Stimulated activated CD8-positive, alpha-beta memory T cell treated with anti-CD3 and anti-CD28 coated beads, Interleukin-4, amount 100 ng/mL, for 4 hours (primary cell): ENCODE measurements around the gene PDGFRB.

Experiments
- DNase-seq, 2 donors: peaks; one replicate each; pipeline ENCODE4 v3.0.0-alpha.2; 2020; ENCODE audit warnings: low read depth in 2 of 2, low spot score in 1 of 2

PDGFRB gene

DNA sequence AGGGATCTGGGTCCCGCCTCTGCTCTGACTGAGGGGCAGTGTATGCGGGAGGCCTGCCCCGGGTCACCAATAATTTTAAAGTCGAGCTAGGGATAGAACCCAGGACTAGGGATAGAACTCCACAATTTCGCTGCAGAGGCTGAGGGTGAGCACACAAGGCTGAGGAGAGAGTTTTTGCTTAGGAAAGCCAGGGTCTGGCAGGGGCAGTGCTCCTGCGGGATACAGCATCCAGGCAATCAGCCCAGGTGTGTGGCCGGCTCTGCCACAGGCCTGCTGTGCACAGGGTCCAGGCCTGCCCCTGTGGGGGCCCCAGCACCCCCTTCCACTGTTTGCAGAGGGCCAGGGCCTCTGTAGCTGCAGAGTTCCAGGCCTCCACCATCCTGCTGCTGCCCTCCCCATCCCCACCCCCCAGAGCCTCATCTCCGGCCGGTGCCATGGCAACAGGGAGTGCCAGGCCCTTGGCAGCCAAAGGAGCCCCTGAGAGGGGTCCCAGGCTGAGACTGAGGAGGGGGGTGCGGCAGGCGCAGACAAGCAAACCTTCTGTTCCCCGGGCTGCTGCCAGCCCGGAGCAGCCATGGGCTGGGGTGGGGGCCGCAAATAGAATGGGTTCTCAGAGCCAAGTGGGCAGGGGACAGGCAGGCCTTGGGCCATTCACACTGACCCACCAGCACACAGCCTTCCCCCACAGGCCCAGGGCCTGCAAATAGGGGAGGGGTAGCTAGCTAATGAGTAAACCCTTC, 8.6 kb downstream of the PDGFRB start:
- no peak for DNase-seq

DNA sequence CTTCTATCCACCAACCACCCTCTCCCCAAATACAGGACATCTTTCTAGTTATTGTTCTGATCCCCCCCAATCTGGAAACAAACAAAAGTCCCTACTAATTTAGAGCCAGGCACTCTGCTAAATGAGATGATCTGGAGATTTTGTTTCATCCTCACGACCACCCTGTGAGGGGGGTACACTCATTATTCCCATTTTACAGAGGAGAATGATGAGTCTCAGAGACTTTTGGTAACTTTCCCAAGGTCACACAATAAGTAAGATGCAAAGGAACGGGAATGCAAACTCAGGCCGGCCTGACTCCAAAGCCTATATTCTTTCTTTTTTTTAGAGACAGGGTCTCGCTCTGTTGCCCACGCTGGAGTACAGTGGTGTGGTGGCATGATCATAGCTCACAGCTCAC, 9.4 kb downstream of the PDGFRB start:
- DNase-seq = no peak

DNA sequence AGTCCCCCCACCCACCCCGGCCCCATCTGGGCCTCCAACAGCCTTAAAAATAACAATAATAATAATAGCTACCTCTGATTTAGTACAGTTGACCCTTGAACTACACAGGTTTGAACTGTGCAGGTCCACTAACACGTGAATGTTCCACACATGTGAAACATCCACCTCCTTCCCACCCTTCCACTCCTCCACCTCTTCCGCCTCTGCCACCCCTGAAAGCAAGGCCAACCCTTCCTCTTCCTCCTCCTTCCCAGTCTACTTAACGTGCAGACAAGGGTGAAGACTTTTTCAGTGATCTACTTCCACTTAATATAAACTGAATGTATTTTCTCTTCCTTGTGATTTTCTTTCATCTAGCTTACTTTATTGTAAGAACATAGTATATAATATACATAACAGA, 10.8 kb downstream of the PDGFRB start:
- DNase-seq = no peak

DNA sequence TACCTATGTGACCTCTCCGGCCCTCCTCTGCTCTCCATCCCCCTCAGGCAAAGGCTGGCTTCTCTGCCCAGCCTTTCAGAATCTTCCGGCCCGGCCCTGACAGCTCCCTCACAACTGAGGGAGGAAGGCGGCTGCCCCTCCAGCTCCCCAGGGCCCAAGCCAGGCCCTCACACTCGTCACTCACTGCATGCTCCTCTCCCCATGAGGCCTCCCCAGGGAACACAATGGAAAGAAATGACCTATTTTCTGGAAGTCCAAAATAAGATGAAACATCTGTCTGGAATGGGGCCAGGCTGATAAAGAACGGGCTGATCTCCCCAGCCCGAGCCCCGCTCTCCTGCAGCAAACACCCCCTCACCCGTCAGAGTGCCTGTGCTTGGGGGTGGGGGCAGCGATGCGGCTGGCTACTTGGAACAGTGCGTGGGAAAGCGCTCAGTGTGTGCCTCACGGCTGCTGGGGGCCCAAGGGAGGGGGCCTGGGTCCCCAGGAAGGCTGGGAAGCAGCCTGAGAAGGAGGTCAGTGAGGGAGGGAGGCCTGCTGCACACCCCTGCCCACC, 11.3 kb downstream of the PDGFRB start:
- DNase-seq = no peak

DNA sequence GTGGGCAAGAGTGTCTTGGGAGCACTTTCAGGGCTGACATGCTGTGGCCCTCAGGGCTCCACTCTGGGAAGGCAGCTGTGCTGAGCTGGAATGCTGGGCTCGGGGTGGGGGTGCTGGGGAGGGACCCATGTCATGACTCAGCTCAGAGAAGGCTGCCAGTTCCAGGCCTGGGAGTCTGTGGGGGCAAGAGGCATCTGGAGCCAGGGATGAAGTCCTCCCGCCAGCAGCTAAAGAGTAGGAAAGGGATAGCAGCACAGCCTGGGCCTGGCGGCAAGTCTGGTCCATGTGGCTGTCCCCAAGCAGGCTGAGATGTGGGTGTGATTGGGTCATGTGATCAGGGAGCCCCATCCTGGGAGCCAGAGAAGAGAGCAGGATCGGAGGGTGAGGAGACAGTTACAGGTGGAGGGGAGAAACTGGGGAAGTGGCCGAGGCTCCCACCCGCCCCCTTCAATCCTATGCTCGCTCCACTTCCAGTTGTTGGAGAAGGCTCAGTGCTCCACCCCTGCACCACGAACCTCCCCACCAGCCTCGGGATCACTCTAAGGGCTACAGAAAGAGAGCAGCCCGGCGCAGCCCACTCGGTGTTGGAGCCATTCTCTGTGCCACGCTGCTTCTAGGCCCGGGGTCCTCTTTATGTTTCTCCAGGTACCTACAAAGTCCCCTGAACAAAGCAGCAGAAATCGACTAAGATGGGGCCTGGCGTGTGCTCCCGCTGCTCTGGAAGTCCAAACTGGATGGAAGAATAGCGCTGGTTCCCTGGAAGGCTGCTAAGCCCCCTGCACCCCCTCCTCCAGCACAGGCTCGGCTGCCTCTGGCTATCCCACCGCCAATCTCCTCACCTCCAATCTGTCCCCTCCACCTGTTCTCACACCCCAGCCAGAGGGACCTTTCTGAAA, 12.0 kb downstream of the PDGFRB start:
- no peak for DNase-seq

DNA sequence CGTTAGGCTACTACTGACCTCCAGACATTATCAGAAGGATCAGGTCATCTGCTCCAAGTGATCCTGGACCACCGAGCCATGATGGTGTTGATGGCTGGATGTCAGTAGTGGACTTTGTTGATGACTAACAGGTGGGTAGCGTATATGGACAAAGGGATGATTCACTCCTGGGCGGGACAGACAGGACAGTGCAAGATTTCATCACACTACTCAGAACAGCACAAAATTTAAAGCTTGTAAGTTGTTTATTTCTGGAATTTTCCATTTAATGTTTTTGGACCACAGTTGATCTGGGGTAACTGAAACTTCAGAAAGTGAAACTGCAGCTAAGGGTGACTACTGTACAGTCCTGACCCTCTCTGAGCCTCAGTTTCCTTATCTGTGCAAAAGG, 12.7 kb downstream of the PDGFRB start:
- DNase-seq = no peak

DNA sequence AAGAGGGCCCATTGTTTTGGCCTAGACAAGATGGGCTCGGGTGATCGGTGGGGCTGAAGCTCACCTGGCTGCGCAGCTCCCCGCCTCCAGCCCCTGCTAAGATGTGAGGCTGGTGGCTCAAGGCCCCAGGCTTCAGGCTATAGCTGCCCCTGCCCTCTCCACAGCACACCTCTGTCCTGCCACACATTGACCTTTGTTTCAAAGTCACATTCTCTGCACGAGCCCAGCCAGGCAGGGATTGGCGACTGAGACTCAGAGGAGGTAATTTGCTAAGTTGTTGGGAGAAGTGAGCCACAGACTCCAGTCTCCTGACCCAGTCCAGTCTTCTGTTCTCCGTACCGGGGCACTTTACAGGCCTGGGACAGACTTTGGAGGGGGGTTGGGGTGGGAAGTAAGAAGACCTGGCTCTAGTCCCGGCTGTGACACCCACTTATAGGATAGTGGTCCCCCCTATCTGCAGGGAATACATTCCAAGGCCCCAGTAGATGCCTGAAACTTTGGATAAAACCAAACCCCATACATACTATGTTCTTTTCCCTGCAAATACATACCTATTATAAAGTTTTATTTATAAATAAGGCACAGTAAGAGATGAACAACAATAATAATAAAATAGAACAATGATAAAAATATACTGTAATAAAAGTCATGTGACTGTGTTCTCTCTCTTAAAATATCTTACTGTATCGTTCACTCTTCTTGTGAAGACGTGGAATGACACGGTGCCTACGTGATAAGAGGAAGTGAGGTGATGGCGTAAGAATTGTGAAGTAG, 13.3 kb downstream of the PDGFRB start:
- no peak for DNase-seq

DNA sequence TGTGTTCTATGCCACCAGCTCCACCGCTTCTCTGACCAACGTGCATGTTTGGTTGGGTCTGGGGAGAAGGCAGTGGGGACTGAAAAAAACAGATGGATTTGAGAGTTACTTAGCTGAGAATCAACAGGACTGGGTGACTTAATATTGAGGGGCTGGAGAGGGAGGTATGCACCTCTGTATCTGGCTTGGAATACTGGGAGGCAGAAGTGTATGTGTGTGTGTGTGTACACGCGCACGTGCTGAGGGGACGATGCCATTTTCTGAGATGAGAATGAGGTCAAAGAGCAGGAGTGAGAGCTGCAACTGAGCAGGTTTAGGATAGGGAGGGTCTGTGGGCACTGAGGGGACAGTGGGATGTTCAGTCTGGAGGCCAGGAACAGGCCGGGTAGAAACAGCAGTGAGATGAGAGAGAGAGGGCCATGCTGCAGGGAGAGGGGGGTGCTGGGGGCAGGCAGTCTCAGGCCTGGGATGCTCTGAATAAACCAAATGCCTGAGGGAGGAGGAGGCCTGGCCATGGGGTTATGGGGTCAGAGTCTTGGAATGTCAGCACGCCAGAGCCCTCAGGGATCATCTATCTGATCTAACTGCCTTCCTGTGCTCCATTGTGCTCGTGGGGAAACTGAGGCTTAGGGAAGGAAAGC, 14.0 kb downstream of the PDGFRB start:
- no peak for DNase-seq

DNA sequence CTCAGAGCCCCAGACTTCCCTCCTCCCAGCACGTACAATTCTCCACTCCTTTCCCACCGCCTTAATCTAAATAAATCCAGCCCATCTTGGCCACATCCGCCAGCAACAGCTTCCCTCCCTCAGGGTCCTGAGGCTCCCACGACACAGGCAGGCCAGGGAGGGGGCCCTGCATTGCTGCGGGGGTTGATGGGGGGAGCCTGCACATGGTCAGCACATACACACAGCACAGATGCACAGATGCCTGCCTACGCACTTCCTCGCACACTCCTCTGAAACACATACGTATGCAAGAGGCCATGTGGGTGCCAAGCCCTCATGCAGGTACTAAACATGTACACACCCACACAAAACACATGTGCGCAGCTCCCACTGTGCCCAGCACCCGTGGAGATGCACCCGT, 14.8 kb downstream of the PDGFRB start:
- DNase-seq = no peak

DNA sequence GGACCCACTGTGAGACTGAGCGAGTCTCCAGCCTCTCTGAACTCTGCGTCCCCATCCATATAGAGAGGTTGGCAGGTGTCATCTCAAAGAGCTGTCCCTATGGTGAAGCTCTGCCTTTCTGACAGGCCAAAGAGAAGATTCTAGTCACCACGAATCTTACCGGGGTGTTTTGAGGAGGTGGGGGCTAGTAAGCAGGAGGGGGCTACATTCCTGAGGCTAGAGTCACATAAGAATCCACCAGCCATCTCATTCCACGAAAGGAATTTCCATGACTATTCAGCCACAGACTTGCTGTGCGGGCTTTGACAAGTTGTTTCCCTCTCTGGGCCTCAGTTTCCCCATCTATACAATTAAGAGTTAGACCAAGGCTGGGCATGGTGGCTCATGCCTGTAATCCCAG, 16.3 kb downstream of the PDGFRB start:
- no peak for DNase-seq

DNA sequence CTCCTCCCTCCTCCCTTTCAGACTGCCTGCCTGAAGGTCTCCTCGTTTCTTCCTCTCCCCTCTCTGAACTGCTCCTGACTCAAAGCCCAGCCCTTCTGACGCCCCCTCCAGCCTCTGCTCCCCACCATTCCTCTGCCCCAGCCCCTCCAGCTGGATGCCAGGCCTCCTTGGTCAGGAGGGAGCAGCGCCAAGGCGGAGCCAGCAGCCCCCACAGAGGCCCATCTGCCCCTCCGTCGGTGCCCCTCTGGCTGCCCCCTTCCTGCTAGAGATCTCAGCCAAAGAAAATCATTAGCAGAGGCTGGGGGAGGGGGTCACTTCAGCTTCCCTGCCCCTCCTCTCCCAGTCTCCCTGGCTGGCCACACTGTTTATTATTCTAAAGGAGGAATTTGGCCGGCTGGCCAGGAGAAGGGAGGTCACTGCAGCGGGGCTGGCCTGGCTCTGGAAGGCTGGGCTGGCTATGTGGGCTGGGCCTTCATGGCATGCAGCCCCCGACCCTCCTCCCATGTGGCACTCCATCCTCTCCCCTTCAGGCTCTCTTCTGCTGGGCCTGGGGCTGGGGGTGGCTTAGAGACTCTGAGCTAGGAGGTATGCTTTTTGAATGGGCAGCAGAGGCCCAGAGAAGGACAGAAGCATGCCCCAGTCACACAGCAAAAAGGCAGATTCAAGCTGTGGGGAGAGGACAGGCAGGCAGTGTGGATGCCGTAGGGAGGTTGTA, 16.9 kb downstream of the PDGFRB start:
- DNase-seq = no peak

DNA sequence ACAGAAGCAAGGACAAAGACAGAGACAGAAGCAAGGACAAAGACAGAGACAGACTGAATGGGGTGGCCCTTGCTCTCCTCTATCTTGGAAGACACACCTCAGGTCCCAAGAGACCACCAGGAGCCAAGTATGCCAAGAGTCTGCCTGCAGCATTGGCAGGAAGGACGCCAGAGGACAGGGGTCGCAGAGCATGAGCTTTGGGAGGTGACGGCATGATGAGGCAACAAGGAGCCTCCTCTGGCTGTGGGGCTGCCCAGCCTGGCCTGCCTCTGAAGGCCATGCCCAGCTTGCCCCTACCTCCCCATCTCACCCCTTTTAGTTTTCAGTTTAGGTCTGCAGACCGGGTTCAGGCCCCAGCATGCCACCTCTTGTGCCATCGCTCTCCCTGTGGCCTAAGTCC, 17.6 kb downstream of the PDGFRB start:
- no peak for DNase-seq

DNA sequence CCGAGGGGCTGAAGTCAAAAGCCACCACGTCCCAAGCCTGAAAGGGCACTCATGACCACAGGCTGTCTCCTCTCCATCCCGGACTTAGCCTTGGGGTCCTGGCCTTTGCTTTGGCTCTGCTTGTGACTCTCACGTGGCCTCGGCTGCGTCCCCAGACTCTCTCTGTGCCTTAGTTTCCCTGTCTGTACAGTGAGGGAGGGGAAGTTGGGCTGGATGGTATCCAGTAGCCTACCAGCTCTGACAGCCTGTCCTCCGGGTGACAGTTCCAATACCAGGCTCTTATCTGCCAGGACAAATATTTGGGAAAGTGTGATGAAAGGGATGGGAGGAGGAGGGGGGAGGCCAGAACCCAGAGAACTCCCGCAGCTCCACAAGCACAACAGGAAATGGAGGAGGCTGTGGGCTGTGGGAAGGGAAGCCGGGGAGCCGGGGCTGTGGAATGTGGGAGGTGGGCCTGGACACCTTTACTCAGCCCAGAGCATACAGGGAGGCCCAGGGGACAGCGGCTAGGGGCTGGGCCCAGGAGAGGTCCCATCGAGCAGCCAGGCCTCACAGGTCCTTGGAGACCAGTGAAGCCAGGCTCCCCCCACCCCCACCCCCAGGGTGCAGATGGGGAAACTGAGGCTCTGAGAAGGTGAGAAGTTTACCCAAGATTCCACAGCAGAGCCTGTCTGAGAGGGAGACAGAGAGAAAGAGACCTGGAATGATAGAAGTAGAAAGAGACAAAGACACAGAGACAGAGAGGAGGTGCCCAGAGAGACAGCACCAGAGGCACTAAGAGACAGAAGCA, 18.3 kb downstream of the PDGFRB start:
- no peak for DNase-seq

DNA sequence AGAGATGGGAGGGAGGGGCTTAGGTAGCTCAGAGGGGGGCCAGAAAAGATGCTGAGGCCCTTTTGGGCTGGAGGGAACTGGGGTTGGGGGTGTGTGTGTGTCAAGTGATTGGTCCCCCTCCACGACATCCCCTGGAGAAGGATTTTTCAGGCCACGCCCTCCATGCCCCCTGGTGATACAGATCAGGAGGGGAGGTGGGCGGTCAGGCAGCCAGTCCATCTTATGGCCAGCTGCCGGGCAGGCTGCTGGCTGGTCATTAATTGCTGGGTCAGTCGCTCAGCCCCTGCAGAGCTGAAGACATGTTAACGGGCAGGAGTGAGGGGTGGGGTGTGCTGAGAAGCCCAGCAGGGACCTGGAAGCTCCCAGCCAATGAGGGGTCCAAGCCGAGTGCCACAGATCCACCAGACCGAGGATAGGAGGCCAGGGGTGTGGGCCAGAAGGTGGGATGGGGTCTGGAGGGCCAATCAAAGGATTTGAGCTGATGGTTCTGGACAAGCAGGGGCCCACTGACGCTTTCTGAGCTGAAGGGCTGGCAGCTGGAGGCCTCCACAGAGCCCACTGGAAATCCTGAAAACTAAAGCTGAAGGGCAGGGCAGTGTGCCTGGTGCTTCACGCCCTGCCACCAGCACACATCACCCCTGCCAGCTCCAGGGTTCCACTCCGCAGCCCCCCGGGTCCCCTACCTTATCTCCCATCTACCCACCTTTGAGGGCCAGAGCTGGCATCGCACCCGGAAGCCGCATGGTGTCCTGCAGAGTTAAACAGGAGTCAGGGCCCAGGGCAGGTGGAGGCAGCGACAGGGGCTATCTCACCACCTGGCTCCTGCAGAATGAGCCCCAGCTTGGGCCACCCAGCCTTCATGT, 19.1 kb downstream of the PDGFRB start:
- DNase-seq = no peak

DNA sequence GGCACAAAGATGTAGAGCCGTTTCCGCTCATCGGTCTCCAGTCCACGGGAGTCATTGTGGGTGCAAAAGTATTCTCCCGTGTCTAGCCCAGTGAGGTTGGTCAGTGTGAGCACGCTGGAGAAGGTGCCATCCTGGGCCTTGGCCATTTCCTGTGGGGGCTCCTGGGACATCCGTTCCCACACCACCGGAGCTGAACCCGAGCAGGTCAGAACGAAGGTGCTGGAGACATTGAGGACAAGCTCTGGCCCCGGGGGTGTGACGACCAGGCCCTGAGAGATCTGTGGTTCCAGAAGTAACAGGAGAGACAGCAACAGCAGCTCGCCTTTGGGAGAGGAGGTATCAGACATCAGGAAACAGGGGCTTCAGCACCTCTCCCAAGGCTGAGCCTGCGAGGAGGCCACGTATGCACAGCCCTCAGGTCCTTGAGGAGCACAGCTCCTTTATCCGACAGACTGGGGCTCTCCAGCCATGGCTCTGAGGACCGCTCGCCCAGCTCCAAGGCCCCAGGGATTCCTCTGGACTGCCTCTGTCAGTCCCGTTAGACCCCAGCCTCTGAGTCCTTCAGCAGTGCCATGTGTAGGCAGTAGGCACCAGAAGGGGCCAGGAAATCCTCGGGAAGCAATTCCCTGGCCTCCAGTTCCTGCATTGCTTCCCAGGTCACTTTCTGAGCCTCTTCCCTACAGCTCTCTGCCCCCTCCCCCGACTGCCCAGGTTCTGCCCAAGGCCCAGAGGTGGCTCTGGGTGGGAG, 19.9 kb downstream of the PDGFRB start:
- DNase-seq = no peak

DNA sequence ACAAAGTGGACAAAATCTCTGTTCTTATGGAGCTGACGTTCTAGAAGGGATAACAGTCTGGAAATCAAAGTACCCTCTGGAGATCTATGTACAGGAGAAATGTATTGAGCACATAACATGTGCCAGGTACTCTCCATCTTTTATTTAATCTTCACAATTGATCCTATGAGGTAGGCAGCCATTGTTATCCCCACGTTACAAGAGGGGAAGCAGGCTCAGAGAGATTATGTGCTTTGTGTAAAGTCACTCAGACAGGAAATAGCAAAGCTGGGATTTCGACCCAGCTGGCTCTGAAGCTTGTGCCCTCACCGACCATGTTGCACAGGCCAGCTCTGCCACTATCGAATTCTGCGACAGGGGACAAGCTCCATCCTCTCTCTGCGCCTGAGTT, 21.5 kb downstream of the PDGFRB start:
- no peak for DNase-seq

DNA sequence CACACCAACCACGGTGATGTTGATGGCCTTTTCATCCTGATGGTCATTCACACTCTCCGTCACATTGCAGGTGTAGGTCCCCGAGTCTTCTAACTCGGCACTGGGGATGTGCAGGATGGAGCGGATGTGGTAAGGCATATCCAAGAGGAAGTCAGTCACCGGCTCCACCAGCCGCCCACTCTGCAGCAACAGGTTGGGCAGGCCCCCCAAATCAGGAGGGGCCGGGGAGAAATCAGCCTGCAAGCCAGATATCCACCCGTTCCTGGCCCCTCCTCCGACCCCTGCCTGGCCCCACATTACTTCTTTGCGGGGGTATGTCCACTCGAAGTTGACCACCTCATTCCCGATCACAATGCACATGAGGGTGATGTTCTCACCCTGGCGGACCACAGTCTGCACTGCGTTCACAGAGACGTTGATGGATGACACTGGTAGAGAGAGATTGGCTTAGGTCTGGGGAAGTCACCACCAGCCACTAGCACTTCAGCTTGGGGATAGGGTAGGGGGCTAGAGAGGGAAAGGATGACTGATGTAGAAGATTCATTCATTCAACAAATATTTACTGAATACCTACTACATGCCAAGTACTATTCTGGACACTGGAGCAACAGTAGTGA, 22.0 kb downstream of the PDGFRB start:
- no peak for DNase-seq

DNA sequence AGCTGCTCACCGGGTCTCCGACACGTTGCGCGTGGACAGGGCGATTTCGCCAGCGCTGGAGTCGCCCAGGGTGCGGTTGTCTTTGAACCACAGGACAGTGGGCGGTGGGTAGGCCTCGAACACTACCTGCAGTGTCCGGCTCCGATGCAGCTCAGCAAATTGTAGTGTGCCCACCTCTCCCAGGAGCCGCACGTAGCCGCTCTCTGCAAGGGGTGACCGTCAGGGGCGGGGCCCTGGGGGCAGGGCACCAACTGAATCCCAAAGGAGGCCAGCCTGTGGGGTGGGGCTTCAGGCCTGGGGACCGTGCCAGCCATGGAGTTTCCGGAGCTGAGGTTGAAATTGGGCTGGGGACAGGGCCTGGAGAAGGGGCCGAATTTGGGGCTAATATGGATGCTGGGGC, 22.9 kb downstream of the PDGFRB start:
- DNase-seq = no peak
